Measurements from ENCODE around the gene NOMO2.
"Not testable (repeated sequence)": the region's sequence is repeated elsewhere in the genome, so short reads cannot be mapped to it uniquely, and the experiment has no call there.

DNA sequence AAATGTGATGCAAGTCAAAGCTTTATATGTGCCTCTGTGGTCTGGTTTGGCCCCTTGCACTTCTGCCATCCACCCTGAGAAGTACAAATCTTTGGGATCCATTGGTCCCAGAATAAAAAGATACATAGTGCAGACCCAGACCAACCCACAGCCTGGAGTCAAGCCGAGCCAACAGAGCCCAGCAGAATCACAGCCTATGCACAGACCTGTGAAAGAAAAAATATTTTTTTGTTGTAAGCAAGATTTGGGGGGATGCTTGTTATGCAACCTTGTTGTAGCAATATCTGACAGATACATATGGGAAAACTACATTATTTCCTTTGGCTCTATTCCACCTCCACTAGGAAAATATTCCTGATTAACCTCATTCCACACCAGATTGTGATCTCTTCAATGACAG is 36.7 kb upstream of the NOMO2 start:
- TF ChIP-seq CTCF (IDR thresholded peaks at IDR 0.05; ENCODE audit: low read depth, low read length); EZH2phosphoT487 (IDR thresholded peaks at IDR 0.05; ENCODE audit: low read depth): not testable (repeated sequence)

Measured in OCI-LY3 (cell line).